ENCODE results near the gene ST7. TPM values are rescaled to one million over a fixed set of nuclear protein-coding genes. Genes with fewer than 3 reads are reported as not detected.

The ST7 gene
- total RNA-seq, 1 experiment from 2014 or later, result 19.6 TPM

DNA sequence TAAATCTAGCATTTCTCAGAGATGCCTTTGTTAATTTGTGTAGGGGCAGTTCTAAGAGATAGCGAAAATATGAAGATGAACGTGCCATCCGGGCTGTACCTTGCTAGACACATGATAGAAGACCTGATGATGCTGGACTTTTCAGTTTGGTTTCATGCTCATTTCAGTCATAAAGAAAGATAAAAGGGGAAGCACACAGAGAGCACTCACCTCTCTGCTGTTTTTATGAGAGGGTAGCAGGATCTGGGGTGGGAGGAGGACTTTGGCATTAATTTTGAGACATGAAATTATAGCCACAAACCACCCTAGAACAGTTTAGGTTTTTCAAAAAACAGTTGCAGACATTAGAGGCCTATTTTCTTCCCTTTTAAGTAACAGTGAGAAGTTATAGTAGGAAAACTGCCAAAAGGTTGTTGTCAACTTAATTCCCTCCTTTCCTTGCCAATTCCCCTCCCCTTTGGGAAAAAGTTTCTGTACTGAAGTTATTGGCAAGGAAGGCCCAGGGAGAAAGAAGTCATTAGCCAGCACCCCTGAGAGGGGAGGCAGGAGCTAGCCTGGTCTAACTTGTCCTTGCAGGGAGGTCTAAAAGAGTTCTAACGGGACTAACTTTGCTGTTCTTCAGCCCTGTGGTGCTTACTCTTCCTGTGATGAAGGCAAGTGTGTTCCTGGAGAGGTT lies 2.6 kb downstream of the ST7 start:
- ChIA-PET POLR2A (interaction anchor here (0.5 kb wide), 1 partner anchor 34 kb away, joined by 4 read pairs; no protein-coding TSS in a partner anchor), CTCF (no interaction called here)
- peak overlapping the region; percentile 48 for H3K27ac ChIP-seq (ENCODE audit: low read length)
- ATAC-seq (no peak), DNase-seq (ENCODE audit: low read depth, low spot score) (no peak)
- intact Hi-C loops (cut with micrococcal nuclease; ENCODE audit: unreplicated experiment) (no loop called here), in situ Hi-C loops (cut with HindIII; ENCODE audit: low pct_unique_long_range_greater_than_20kb, low sequenced_read_pairs) (no loop called here)
- no peaks in the 10 kb centered on the region; the same call in 1 of the 2 replicates for H3K36me3 ChIP-seq (ENCODE audit: control insufficient read depth, insufficient read depth, low read length)
- BruUV-seq (replicated peaks), result no TSS peak
- TF ChIP-seq, protein P1, sequence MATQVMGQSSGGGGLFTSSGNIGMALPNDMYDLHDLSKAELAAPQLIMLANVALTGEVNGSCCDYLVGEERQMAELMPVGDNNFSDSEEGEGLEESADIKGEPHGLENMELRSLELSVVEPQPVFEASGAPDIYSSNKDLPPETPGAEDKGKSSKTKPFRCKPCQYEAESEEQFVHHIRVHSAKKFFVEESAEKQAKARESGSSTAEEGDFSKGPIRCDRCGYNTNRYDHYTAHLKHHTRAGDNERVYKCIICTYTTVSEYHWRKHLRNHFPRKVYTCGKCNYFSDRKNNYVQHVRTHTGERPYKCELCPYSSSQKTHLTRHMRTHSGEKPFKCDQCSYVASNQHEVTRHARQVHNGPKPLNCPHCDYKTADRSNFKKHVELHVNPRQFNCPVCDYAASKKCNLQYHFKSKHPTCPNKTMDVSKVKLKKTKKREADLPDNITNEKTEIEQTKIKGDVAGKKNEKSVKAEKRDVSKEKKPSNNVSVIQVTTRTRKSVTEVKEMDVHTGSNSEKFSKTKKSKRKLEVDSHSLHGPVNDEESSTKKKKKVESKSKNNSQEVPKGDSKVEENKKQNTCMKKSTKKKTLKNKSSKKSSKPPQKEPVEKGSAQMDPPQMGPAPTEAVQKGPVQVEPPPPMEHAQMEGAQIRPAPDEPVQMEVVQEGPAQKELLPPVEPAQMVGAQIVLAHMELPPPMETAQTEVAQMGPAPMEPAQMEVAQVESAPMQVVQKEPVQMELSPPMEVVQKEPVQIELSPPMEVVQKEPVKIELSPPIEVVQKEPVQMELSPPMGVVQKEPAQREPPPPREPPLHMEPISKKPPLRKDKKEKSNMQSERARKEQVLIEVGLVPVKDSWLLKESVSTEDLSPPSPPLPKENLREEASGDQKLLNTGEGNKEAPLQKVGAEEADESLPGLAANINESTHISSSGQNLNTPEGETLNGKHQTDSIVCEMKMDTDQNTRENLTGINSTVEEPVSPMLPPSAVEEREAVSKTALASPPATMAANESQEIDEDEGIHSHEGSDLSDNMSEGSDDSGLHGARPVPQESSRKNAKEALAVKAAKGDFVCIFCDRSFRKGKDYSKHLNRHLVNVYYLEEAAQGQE (IDR thresholded peaks at IDR 0.05; ENCODE audit: insufficient read depth in 1 of 2, low read depth in 2 of 2, low read length in 1 of 2), result no peak
- TF ChIP-seq TCF7L2 (IDR thresholded peaks at IDR 0.05; ENCODE audit: low read depth, low read length), result no peak
- TF ChIP-seq SIN3A (IDR thresholded peaks at IDR 0.05; ENCODE audit: borderline replicate concordance, insufficient read depth, low read depth, low read length), result no peak
- no peak for TF ChIP-seq POLR2AphosphoS5 (IDR thresholded peaks at IDR 0.05; ENCODE audit: low read depth, low read length)
- TF ChIP-seq, protein P2, sequence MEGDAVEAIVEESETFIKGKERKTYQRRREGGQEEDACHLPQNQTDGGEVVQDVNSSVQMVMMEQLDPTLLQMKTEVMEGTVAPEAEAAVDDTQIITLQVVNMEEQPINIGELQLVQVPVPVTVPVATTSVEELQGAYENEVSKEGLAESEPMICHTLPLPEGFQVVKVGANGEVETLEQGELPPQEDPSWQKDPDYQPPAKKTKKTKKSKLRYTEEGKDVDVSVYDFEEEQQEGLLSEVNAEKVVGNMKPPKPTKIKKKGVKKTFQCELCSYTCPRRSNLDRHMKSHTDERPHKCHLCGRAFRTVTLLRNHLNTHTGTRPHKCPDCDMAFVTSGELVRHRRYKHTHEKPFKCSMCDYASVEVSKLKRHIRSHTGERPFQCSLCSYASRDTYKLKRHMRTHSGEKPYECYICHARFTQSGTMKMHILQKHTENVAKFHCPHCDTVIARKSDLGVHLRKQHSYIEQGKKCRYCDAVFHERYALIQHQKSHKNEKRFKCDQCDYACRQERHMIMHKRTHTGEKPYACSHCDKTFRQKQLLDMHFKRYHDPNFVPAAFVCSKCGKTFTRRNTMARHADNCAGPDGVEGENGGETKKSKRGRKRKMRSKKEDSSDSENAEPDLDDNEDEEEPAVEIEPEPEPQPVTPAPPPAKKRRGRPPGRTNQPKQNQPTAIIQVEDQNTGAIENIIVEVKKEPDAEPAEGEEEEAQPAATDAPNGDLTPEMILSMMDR (IDR thresholded peaks at IDR 0.05), result no peak
- peaks cover 38% of the 10 kb centered on the region for H3K4me1 ChIP-seq (ENCODE audit: control insufficient read depth, insufficient read depth, low read length)
- H3K4me3 ChIP-seq (ENCODE audit: low read depth in 2 of 2, low read length in 2 of 2), result no peak overlapping the region
- no peaks in the 10 kb centered on the region for H3K27me3 ChIP-seq (ENCODE audit: control insufficient read depth, insufficient read depth, low read length)
- H3K9me3 ChIP-seq (ENCODE audit: control insufficient read depth, insufficient read depth, low read depth, low read length), result no peaks in the 10 kb centered on the region

DNA sequence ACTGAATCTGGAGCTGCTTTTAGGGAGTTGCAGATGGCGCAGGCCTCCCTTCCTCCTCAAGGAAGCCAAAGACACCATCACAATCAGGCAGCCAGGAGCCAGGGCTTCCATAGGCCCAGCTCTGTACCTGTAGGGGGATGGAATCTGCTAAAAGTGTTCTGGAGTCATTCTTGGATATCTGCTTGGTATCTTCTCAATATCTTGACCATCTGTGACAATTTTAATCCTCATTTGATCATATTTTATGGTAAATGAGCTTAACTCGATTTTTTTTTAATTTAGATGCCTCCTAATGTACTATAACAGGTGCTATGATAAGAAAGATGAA lies 3.1 kb downstream of the ST7 start:
- CTCF ChIA-PET, result no interaction called here
- no peak for DNase-seq (ENCODE audit: low read depth, low spot score)
- no peaks in the 10 kb centered on the region; the same call in 1 of the 2 replicates for H3K36me3 ChIP-seq (ENCODE audit: control insufficient read depth, insufficient read depth, low read length)
- ATAC-seq, result no peak
- H3K27ac ChIP-seq (ENCODE audit: low read length), result no peak overlapping the region; the same call in 1 of the 2 replicates
- BruUV-seq (replicated peaks), result no TSS peak
- TF ChIP-seq, protein P2 (IDR thresholded peaks at IDR 0.05), result no peak
- TF ChIP-seq, protein P1 (IDR thresholded peaks at IDR 0.05; ENCODE audit: insufficient read depth in 1 of 2, low read depth in 2 of 2, low read length in 1 of 2), result no peak
- no peak for TF ChIP-seq SIN3A (IDR thresholded peaks at IDR 0.05; ENCODE audit: borderline replicate concordance, insufficient read depth, low read depth, low read length)
- TF ChIP-seq POLR2AphosphoS5 (IDR thresholded peaks at IDR 0.05; ENCODE audit: low read depth, low read length), result no peak
- no peak for TF ChIP-seq TCF7L2 (IDR thresholded peaks at IDR 0.05; ENCODE audit: low read depth, low read length)
- intact Hi-C loops (cut with micrococcal nuclease; ENCODE audit: unreplicated experiment) (no loop called here), in situ Hi-C loops (cut with HindIII; ENCODE audit: low pct_unique_long_range_greater_than_20kb, low sequenced_read_pairs) (no loop called here)
- H3K27me3 ChIP-seq (ENCODE audit: control insufficient read depth, insufficient read depth, low read length), result no peaks in the 10 kb centered on the region
- no peak overlapping the region for H3K4me3 ChIP-seq (ENCODE audit: low read depth in 2 of 2, low read length in 2 of 2)
- H3K9me3 ChIP-seq (ENCODE audit: control insufficient read depth, insufficient read depth, low read depth, low read length), result no peaks in the 10 kb centered on the region
- H3K4me1 ChIP-seq (ENCODE audit: control insufficient read depth, insufficient read depth, low read length), result peaks cover 33% of the 10 kb centered on the region
- POLR2A ChIA-PET, result interaction anchor here (0.7 kb wide), 1 partner anchor 83 kb away, joined by 7 read pairs; no protein-coding TSS in a partner anchor

Data from Panc1 (cell line).